Heart left ventricle (tissue), 16 donors: Measurements from ENCODE around the gene GPR107. TPM values are rescaled to one million over a fixed set of nuclear protein-coding genes. Genes with fewer than 3 reads are reported as not detected.

Experiments
- ATAC-seq, 4 donors: fragments of 200-7000 bp; cut with Tn5 transposase; one replicate each; pipeline ENCODE4 v1.9.1; 2020 to 2022; ENCODE audit warnings: moderate library complexity in 4 of 4, mild to moderate bottlenecking in 3 of 4, moderate number of reproducible peaks in 1 of 4
- DNase-seq, 5 donors: peaks; one replicate each; pipeline ENCODE4 v3.0.0-alpha.2; 2020
- H3K27ac ChIP-seq, 12 donors: fragments of 200-600 bp; sonication (generic) in 4 of 12; one replicate each; pipeline versions ENCODE4 v1.5.0 to v1.8.0; 2016 to 2022; ENCODE audit warnings: mild to moderate bottlenecking in 2 of 12
- H3K27me3 ChIP-seq, 9 donors: fragments of 200-600 bp; sonication (generic) in 2 of 9; one replicate each; pipeline versions ENCODE4 v1.5.1 to v1.8.0; 2016 to 2022; ENCODE audit warnings: mild to moderate bottlenecking in 3 of 9
- H3K36me3 ChIP-seq, 9 donors: fragments of 200-600 bp; sonication (generic) in 2 of 9; one replicate each; pipeline versions ENCODE4 v1.5.0 to v1.8.0; 2018 to 2022; ENCODE audit warnings: mild to moderate bottlenecking in 2 of 9
- H3K4me1 ChIP-seq, 12 donors: fragments of 200-600 bp; sonication (generic) in 4 of 12; one replicate each; pipeline versions ENCODE4 v1.5.0 to v1.8.0; 2016 to 2022; ENCODE audit warnings: mild to moderate bottlenecking in 3 of 12
- H3K4me3 ChIP-seq, 12 donors: fragments of 200-600 bp; sonication (generic) in 4 of 12; one replicate each; pipeline versions ENCODE4 v1.5.0 to v1.8.0; 2017 to 2022; ENCODE audit warnings: mild to moderate bottlenecking in 9 of 12, moderate library complexity in 4 of 12
- H3K9me3 ChIP-seq, 12 donors: fragments of 200-600 bp; sonication (generic) in 4 of 12; one replicate each; pipeline versions ENCODE4 v1.5.0 to v1.8.0; 2016 to 2022; ENCODE audit warnings: mild to moderate bottlenecking in 1 of 12
- CTCF ChIP-seq, 12 donors: fragments of 200-600 bp; sonication (generic) in 4 of 12; IDR thresholded peaks; one replicate each; pipeline versions ENCODE4 v1.5.0 to v1.8.0; 2018 to 2022; ENCODE audit warnings: antibody characterized with exemption in 12 of 12, mild to moderate bottlenecking in 5 of 12
- POLR2A ChIP-seq, 2 donors: fragments of 450-650 bp; IDR thresholded peaks; one replicate each; pipeline ENCODE4 v1.6.1; 2017; ENCODE audit warnings: antibody characterized with exemption in 2 of 2, mild to moderate bottlenecking in 2 of 2, moderate library complexity in 2 of 2
- WGBS, 4 donors: extraction: QIAGEN DNeasy Blood & Tissue Kit in 2 of 4; methylation state at CpG; one replicate each; pipeline versions ENCODE4 v1.1.5 to v1.1.7; 2013 to 2018; 5-methylcytosine and 5-hydroxymethylcytosine counted together
- intact Hi-C, 10 donors: fragments of 100-400 bp; cut with DNase I; formaldehyde crosslinking; loops; one replicate each; pipeline versions ENCODE4 v1.11.1 to v1.14.2; 2022
- polyA plus RNA-seq, 2 donors: library from polyadenylated mRNA; stranded (reverse); fragments of 200-250 nt; gene quantifications; one replicate each; pipeline ENCODE4 v1.2.3, GENCODE V29; 2013
- total RNA-seq, 9 donors: library from RNA; depleted of rRNA in 2 of 9; stranded (reverse); fragments of >200 nt in 2 of 9; fragmentation: NEBNext Ultra II Directional in 3 of 9; extraction: Animal tissue kit (Norgen Biotek cat#: 25700) in 3 of 9; gene quantifications; one replicate each; pipeline versions ENCODE4 v1.1.0 to v1.2.4, GENCODE V29; 2016 to 2023
- donor health status: ischemic (EF 13 %, LVEDD 7.1; RV severe dilation, severe dysfunction).
- donor health status: healthy with polysubstance abuse.
- donor health status: DM: no; HTN: yes; CAD: no.
- donor health status: DM: no; HTN: no; CAD: no.
- donor health status: ischemic (EF 25% LVEDD 6.9; RV normal size, moderate dysfunction).
- donor health status: ischemic (EF 25% LVEDD 5.7; RV mildly dilated, moderate dysfunction).
- donor health status: healthy.
- donor health status: DM: yes; HTN: yes; CAD: no.
- donor health status: ischemic (EF 35%, LVEDD 5.7; RV mildly dilated, moderate dysfunction).
- donor health status: nonischemic (EF 11% LVEDD 7.7; RV severe dilation, severe dysfunction).
- donor health status: DM: yes; HTN: yes; CAD: no.
- donor health status: PGD.
- donor health status: ischemic (EF 29% LVEDD 5.4; RV normal size, mild dysfunction).
- donor health status: nonischemic (EF 23%, LVEDD 6.1; RV moderate dilation, normal function).

Gene GPR107
- total and polyA plus RNA-seq, 11 donors: 7.0 to 33.2 (median 21.3) TPM

GRCh38 chr9:130179331-130179907 is 125.7 kb downstream of the GPR107 start:
- peak overlapping the region in 1 of 12 donors; percentile 88 for H3K27ac ChIP-seq
- H3K4me3 ChIP-seq: no peak overlapping the region
- ATAC-seq (no peak), DNase-seq (no peak)
- intact Hi-C loops: no loop called here
- H3K36me3 ChIP-seq: no peaks in the 10 kb centered on the region
- 77 to 88% (median 84%) methylated on average over 2 of the region's 2 CpGs for WGBS, 4 donors
- H3K4me1 ChIP-seq: peaks cover 0 to 12% (median 7%) of the 10 kb centered on the region in 12 donors
- H3K27me3 ChIP-seq: no peaks in the 10 kb centered on the region
- TF ChIP-seq POLR2A (IDR thresholded peaks at IDR 0.05): no peak
- TF ChIP-seq CTCF (IDR thresholded peaks at IDR 0.05): no peak
- no peaks in the 10 kb centered on the region for H3K9me3 ChIP-seq

GRCh38 chr9:130180516-130180915 is 126.8 kb downstream of the GPR107 start:
- Histone ChIP-seq H3K9me3 (no peaks in the 10 kb centered on the region), H3K4me1 (peaks cover 0 to 17% (median 8%) of the 10 kb centered on the region in 12 donors), H3K36me3 (no peaks in the 10 kb centered on the region), H3K4me3 (no peak overlapping the region), H3K27me3 (no peaks in the 10 kb centered on the region), H3K27ac (peak overlapping the region in 1 of 12 donors; percentile 88)
- intact Hi-C loops: no loop called here
- WGBS, 4 donors: 89 to 91% (median 90%) methylated on average over 9 to 12 of the region's 12 CpGs
- TF ChIP-seq CTCF (IDR thresholded peaks at IDR 0.05): no peak
- TF ChIP-seq POLR2A (IDR thresholded peaks at IDR 0.05): no peak
- no peak for DNase-seq
- no peak for ATAC-seq

GRCh38 chr9:130181678-130182380 is 128.1 kb downstream of the GPR107 start:
- Histone ChIP-seq H3K27me3 (no peaks in the 10 kb centered on the region), H3K36me3 (no peaks in the 10 kb centered on the region), H3K27ac (peak overlapping the region in 1 of 12 donors; percentile 88), H3K9me3 (no peaks in the 10 kb centered on the region), H3K4me1 (peaks cover 0 to 25% (median 11%) of the 10 kb centered on the region in 12 donors), H3K4me3 (no peak overlapping the region)
- TF ChIP-seq CTCF (IDR thresholded peaks at IDR 0.05): no peak
- no peak for TF ChIP-seq POLR2A (IDR thresholded peaks at IDR 0.05)
- no peak for DNase-seq
- intact Hi-C loops: no loop called here
- ATAC-seq: no peak
- 91 to 94% (median 92%) methylated on average over 29 to 33 of the region's 33 CpGs for WGBS, 4 donors

GRCh38 chr9:130182381-130182909 is 128.7 kb downstream of the GPR107 start:
- Histone ChIP-seq H3K9me3 (no peaks in the 10 kb centered on the region), H3K4me3 (no peak overlapping the region), H3K27ac (peak overlapping the region in 1 of 12 donors; percentile 88), H3K27me3 (no peaks in the 10 kb centered on the region), H3K4me1 (peaks cover 0 to 32% (median 11%) of the 10 kb centered on the region in 12 donors), H3K36me3 (no peaks in the 10 kb centered on the region)
- no peak for DNase-seq
- intact Hi-C loops: no loop called here
- WGBS, 4 donors: 92 to 93% (median 92%) methylated on average over 14 to 17 of the region's 17 CpGs
- no peak for ATAC-seq
- TF ChIP-seq POLR2A (IDR thresholded peaks at IDR 0.05) (no peak), CTCF (IDR thresholded peaks at IDR 0.05) (no peak)
